DMS 273 (cell line): ENCODE measurements around the gene CCDC57.
"Not testable (repeated sequence)": the region's sequence is repeated elsewhere in the genome, so short reads cannot be mapped to it uniquely, and the experiment has no call there.

Experiments
- DNase-seq: peaks from one replicate; lab custom pipeline; 2025; ENCODE audit not compliant: unreplicated experiment; lab: John Stamatoyannopoulos, UW

The CCDC57 gene

GRCh38 chr17:82156284-82156925 lies 56.2 kb downstream of the CCDC57 start:
- no peak for DNase-seq

- no peak for DNase-seq
These were observed 57.0 kb downstream of the CCDC57 start for GRCh38 chr17:82155606-82156005.

GRCh38 chr17:82154881-82155331 lies 57.7 kb downstream of the CCDC57 start:
- DNase-seq, result no peak

- DNase-seq, result peak; percentile 90
These were observed 58.8 kb downstream of the CCDC57 start for GRCh38 chr17:82153745-82154375.

GRCh38 chr17:82153295-82153691 lies 59.3 kb downstream of the CCDC57 start:
- no peak for DNase-seq

- no peak for DNase-seq
These were observed 59.9 kb downstream of the CCDC57 start for GRCh38 chr17:82152556-82153294.

GRCh38 chr17:82152114-82152513 lies 60.5 kb downstream of the CCDC57 start:
- no peak for DNase-seq

- DNase-seq, result no peak
These were observed 61.3 kb downstream of the CCDC57 start for GRCh38 chr17:82151106-82151957.

GRCh38 chr17:82149401-82150099 lies 63.1 kb downstream of the CCDC57 start:
- DNase-seq, result no peak

GRCh38 chr17:82148997-82149396 lies 63.6 kb downstream of the CCDC57 start:
- no peak for DNase-seq

- no peak for DNase-seq
These were observed 64.6 kb downstream of the CCDC57 start for GRCh38 chr17:82148011-82148410.

- DNase-seq, result no peak
These were observed 65.7 kb downstream of the CCDC57 start for GRCh38 chr17:82146663-82147654.

- DNase-seq, result no peak
These were observed 67.0 kb downstream of the CCDC57 start for GRCh38 chr17:82145550-82146155.

GRCh38 chr17:82143333-82143732 lies 69.3 kb downstream of the CCDC57 start:
- DNase-seq, result no peak

- DNase-seq, result not testable (repeated sequence)
These were observed 72.7 kb downstream of the CCDC57 start for GRCh38 chr17:82139961-82140360.

GRCh38 chr17:82138511-82138992 lies 74.1 kb downstream of the CCDC57 start:
- no peak for DNase-seq

GRCh38 chr17:82134101-82134500 lies 78.5 kb downstream of the CCDC57 start:
- no peak for DNase-seq

- peak; percentile 50 for DNase-seq
These were observed 79.3 kb downstream of the CCDC57 start for GRCh38 chr17:82133166-82133953.
